Measurements from ENCODE around the gene R3HDM2. TPM values are rescaled to one million over a fixed set of nuclear protein-coding genes. Genes with fewer than 3 reads are reported as not detected.

R3HDM2 gene
- polyA plus RNA-seq, 1 donor from 2014 or later = 11.1 TPM

DNA sequence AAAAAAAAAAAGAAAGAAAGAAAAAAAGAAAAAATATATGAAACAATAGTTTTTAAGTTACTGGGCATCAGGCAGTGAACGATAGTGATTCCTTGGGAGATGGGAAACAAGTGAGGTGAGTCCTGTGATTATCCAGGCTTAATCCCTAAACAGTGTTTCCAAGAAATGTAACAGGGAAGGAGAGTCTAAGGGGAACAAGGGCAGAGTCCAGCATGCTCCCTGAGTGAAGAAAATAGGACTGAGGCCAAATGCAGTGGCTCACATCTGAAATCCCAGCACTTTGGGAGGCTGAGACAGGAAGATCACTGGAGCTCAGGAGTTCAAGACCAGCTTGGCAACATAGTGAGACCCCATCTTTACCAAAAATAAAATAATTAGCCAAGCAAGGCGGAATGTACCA, 40.7 kb downstream of the R3HDM2 start:
- no peak overlapping the region for H3K27ac ChIP-seq (ENCODE audit: low read length)
- H3K4me3 ChIP-seq (ENCODE audit: low read length) = no peak overlapping the region
- TF ChIP-seq RAD21 (conservative IDR thresholded peaks at IDR 0.05) = no peak
- TF ChIP-seq, protein P1, sequence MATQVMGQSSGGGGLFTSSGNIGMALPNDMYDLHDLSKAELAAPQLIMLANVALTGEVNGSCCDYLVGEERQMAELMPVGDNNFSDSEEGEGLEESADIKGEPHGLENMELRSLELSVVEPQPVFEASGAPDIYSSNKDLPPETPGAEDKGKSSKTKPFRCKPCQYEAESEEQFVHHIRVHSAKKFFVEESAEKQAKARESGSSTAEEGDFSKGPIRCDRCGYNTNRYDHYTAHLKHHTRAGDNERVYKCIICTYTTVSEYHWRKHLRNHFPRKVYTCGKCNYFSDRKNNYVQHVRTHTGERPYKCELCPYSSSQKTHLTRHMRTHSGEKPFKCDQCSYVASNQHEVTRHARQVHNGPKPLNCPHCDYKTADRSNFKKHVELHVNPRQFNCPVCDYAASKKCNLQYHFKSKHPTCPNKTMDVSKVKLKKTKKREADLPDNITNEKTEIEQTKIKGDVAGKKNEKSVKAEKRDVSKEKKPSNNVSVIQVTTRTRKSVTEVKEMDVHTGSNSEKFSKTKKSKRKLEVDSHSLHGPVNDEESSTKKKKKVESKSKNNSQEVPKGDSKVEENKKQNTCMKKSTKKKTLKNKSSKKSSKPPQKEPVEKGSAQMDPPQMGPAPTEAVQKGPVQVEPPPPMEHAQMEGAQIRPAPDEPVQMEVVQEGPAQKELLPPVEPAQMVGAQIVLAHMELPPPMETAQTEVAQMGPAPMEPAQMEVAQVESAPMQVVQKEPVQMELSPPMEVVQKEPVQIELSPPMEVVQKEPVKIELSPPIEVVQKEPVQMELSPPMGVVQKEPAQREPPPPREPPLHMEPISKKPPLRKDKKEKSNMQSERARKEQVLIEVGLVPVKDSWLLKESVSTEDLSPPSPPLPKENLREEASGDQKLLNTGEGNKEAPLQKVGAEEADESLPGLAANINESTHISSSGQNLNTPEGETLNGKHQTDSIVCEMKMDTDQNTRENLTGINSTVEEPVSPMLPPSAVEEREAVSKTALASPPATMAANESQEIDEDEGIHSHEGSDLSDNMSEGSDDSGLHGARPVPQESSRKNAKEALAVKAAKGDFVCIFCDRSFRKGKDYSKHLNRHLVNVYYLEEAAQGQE (IDR thresholded peaks at IDR 0.05; ENCODE audit: borderline replicate concordance) = no peak
- no peak for TF ChIP-seq EP300 (conservative IDR thresholded peaks at IDR 0.05; ENCODE audit: poor library complexity, severe bottlenecking)
- TF ChIP-seq EZH2 (IDR thresholded peaks at IDR 0.05; ENCODE audit: borderline replicate concordance, insufficient read depth, low read length, poor library complexity, severe bottlenecking) = no peak
- TF ChIP-seq TAF1 (IDR thresholded peaks at IDR 0.05; ENCODE audit: low read depth) = no peak
- TF ChIP-seq CTCF (IDR thresholded peaks at IDR 0.05; ENCODE audit: poor library complexity, severe bottlenecking) = no peak
- no peak for TF ChIP-seq POLR2AphosphoS5 (IDR thresholded peaks at IDR 0.05)
- TF ChIP-seq SMC3 (conservative IDR thresholded peaks at IDR 0.05; ENCODE audit: poor library complexity) = no peak
- no peaks in the 10 kb centered on the region for H3F3A ChIP-seq (ENCODE audit: insufficient read depth, low read length, poor library complexity, severe bottlenecking)
- no peaks in the 10 kb centered on the region for H3K9me3 ChIP-seq (ENCODE audit: low read length)
- H4K20me1 ChIP-seq (ENCODE audit: insufficient read depth) = no peaks in the 10 kb centered on the region
- no peaks in the 10 kb centered on the region for H3K27me3 ChIP-seq (ENCODE audit: insufficient read depth, low read depth, low read length)
- H2AFZ ChIP-seq (ENCODE audit: low read depth, low read length) = no peak overlapping the region
- no peak overlapping the region for H3K4me2 ChIP-seq (ENCODE audit: low read length)
- H3K79me2 ChIP-seq (replicated peaks; ENCODE audit: insufficient read depth, low read length) = no peaks in the 10 kb centered on the region
- H3K9ac ChIP-seq (ENCODE audit: low read length) = no peak overlapping the region
- H3K36me3 ChIP-seq (ENCODE audit: insufficient read depth, low read length) = no peaks in the 10 kb centered on the region
- no peaks in the 10 kb centered on the region for H3K9me2 ChIP-seq (ENCODE audit: insufficient read depth, low read length)

DNA sequence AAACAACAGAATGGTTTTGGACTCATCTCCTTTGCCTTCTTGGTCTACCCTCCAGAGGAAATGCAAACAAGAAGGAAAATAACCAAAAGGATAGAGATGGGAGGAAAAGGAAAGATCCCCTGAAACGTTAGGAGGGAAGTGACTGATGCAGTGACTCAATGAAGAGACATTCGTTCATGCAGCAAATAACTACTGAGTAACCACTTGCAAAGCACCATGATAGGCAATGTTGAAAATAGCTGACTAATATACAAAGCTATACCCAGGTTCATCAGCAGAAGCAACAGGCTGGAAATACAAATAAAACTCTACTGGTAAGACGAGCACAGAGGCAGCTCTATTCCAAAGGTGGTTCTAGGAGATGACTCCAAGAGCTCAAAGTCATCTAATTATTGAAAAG, 41.8 kb downstream of the R3HDM2 start:
- Histone ChIP-seq H3K9ac (ENCODE audit: low read length) (no peak overlapping the region), H3K27me3 (ENCODE audit: insufficient read depth, low read depth, low read length) (no peaks in the 10 kb centered on the region), H3K27ac (ENCODE audit: low read length) (no peak overlapping the region), H3K9me2 (ENCODE audit: insufficient read depth, low read length) (no peaks in the 10 kb centered on the region), H3K4me3 (ENCODE audit: low read length) (no peak overlapping the region), H3K79me2 (replicated peaks; ENCODE audit: insufficient read depth, low read length) (no peaks in the 10 kb centered on the region), H3K36me3 (ENCODE audit: insufficient read depth, low read length) (no peaks in the 10 kb centered on the region), H3K4me2 (ENCODE audit: low read length) (no peak overlapping the region), H2AFZ (ENCODE audit: low read depth, low read length) (no peak overlapping the region), H4K20me1 (ENCODE audit: insufficient read depth) (no peaks in the 10 kb centered on the region), H3K9me3 (ENCODE audit: low read length) (no peaks in the 10 kb centered on the region), H3F3A (ENCODE audit: insufficient read depth, low read length, poor library complexity, severe bottlenecking) (no peaks in the 10 kb centered on the region)
- no peak for TF ChIP-seq TAF1 (IDR thresholded peaks at IDR 0.05; ENCODE audit: low read depth)
- no peak for TF ChIP-seq POLR2AphosphoS5 (IDR thresholded peaks at IDR 0.05)
- no peak for TF ChIP-seq MXI1 (conservative IDR thresholded peaks at IDR 0.05; ENCODE audit: poor library complexity, severe bottlenecking)
- TF ChIP-seq EZH2 (IDR thresholded peaks at IDR 0.05; ENCODE audit: borderline replicate concordance, insufficient read depth, low read length, poor library complexity, severe bottlenecking) = no peak
- TF ChIP-seq SMC3 (conservative IDR thresholded peaks at IDR 0.05; ENCODE audit: poor library complexity) = no peak
- no peak for TF ChIP-seq CTCF (IDR thresholded peaks at IDR 0.05; ENCODE audit: poor library complexity, severe bottlenecking)

Data from neural cell (in vitro differentiated cells).